Hematopoietic multipotent progenitor cell treated with erythropoietin and hydrocortisone succinate and interleukin-3 and kit ligand, for 17 days (in vitro differentiated cells): ENCODE data around the gene REC8.
"Not testable (repeated sequence)": the region's sequence is repeated elsewhere in the genome, so short reads cannot be mapped to it uniquely, and the experiment has no call there.

Experiments used
- DNase-seq: peaks from one replicate; pipeline ENCODE4 v3.0.0-alpha.2; 2015; ENCODE audit warnings: low spot score

REC8 gene

GRCh38 chr14:24183014-24183481, 11.2 kb downstream of the REC8 start:
- DNase-seq: no peak

DNA sequence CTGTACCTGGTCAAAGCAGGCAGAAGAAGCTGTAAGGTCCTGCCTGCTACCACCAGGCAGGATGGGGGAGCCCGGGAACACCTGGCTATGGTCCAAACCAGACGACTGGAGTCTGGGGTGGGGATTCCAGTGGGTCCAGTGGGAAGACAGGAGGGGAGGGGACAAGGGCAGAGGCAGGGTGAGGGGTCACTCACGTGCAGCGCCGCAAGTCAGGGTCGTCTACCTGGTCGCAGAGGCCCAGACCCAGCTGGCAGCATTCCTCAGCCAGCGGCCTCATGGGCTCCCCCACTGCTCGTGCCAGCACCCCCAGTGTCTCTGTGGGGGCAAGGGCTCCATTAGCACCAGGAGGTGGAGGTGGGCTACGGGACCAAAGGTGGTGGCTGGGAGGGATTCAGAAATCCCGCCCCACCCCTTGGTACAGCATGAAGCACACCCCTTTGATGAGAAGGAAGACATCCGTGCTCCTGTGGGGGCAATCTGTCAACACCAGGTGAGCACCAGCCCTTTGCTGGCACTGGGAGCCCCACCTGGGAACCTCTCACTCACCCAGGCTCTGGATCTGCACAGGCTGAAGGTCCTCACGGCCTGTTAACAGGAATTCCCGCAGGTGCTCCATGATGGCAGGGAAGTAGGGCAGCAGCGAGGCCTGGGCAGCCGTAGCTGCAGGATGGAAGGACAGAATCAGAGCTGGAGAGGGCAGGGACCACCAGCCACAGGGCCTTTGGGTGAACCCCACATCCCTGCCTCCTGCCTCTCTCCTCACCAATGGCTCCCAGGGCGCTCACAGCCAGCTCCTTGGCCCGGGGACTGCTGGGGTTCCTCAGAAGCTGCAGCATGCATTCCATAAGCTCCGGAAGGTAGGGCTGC, 12.5 kb downstream of the REC8 start:
- no peak for DNase-seq

DNA sequence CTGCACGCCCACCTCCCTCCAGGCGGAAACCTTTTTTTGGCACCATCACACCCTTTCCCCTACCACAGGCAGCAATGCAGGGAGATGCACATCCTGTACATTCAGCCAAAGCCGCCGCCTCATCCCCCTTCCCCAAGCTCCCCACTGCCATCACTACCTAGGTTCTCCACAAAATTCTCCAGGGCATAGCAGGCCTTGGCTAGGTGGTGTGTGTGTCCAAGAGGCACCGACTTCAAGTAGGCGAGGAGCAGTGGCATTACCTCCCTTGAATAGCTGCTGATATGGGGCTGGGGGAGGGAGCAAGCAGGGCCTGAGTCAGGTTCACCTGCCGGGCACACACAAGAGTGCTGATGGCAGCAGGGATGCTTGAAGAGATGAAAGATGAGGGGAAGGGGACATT, 13.1 kb downstream of the REC8 start:
- no peak for DNase-seq

DNA sequence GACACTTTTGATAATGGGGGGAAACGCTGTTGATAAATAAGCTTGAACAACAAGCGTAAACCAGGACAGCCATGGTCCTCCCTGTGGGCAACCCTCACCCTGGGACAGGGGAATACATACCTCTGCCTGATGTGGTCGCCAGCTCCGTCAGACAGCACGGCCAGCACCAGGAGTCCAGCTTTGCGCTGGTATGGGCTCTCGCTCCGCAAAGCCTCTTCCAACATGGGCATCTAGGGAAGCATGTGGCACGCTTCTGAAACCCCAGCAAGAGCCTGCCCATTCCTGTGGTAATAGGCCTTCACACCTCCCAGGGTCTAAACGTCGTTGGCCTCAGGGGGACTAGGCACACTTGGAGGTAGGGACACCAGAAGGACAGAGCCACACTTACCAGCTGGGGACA, 13.9 kb downstream of the REC8 start:
- DNase-seq: no peak

- DNase-seq: no peak
Observed at GRCh38 chr14:24186831-24187538, 15.1 kb downstream of the REC8 start.

DNA sequence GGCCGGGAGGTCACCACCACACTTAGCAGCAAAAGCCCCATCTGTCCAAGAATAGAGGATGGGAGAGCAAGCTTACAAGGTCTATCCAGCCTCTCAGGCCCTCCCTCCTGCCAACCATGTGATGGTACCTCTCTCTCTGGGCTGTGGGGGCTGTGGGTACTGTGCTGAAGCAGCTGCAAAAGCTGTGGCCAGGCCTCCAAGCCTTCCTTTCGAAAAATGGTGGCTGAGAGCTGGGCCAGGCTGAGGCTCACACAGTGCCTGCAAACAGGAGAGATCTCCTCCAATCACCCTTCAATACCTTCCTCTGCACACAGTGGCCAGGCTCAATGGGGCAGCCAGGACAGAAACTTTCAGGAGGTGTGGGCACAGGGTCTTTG, 15.6 kb downstream of the REC8 start:
- no peak for DNase-seq

- peak; percentile 78 for DNase-seq
Observed at GRCh38 chr14:24188251-24189058, 16.6 kb downstream of the REC8 start, which contains the start of gene IPO4. Gene IPO4, minus strand, starts transcription at chr14:24188816. Its CDS starts 29 bp downstream, at chr14:24188787.

GRCh38 chr14:24189059-24189375, 17.1 kb downstream of the REC8 start:
- no peak for DNase-seq

GRCh38 chr14:24189460-24189859, 17.6 kb downstream of the REC8 start:
- DNase-seq: no peak

DNA sequence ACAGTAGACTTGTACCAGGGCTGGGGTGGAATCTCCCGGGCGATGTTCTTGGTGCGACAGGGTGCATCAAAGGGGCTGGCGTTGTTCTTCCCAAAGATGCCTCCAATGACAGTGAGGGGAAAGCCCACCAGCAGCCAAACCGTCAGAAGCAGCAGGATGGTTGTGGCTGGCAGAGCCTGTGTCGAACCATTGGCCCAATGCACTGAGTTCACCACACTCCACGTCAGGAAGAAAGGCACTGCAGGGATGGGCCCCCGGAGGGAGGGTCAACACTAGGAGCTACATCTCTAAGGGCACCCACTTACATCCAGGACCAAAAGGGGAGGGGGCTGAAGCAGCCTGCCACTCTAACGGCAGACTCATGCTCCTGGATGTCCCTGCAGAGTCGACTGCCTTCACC, 18.5 kb downstream of the REC8 start:
- no peak for DNase-seq

DNA sequence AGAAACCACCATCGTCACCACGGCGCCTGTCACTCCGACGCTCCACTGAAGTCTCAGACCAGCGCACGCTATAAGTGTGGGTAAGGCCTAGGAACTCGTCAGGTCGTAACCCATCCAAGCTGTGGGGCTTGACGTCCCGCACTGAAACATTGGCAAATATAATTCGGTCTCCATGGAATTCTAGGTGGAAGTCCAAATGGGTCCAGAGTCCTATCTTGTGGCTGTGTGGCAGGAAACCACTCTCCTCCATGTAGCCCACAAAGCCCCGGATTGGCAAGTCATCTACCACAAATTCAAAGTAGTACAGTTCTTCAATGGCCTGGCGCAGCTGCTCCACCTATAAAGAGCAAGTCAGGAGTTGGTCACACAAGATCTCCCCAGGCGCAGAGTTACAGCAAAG, 21.1 kb downstream of the REC8 start:
- DNase-seq: no peak

DNA sequence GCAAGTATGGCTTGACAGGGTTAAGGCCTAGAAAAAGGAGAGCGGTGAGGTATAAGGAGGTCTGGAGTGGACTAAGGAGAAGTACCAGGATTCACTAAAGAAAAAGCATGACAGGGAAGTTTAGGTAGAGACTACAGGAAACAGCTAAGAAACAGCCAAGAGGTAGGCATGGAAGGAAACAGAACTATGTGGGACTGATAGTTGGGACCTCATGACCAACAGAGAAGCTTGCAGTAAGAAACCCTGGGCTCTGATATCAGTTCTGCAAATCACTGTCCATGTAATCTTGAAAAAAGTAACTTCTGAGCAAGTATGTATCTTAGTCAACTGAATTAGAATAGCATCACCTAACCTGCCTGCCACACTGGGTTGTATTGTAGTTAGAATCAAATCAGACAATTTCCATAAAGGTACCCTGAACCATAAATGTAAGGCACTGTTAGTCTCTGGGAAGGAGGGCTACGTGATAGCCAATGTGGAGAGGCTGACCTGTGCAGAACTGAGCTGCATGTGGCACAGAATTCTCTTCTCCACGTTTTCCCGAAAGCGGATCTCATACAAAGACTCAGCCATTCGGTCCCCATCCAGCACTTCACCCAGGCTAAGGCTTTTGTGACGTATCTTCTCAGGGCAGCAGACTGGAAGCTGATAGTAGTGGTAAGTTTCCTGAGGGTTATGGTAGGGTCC, 22.4 kb downstream of the REC8 start:
- DNase-seq: no peak

GRCh38 chr14:24194873-24195185, 22.9 kb downstream of the REC8 start:
- no peak for DNase-seq

DNA sequence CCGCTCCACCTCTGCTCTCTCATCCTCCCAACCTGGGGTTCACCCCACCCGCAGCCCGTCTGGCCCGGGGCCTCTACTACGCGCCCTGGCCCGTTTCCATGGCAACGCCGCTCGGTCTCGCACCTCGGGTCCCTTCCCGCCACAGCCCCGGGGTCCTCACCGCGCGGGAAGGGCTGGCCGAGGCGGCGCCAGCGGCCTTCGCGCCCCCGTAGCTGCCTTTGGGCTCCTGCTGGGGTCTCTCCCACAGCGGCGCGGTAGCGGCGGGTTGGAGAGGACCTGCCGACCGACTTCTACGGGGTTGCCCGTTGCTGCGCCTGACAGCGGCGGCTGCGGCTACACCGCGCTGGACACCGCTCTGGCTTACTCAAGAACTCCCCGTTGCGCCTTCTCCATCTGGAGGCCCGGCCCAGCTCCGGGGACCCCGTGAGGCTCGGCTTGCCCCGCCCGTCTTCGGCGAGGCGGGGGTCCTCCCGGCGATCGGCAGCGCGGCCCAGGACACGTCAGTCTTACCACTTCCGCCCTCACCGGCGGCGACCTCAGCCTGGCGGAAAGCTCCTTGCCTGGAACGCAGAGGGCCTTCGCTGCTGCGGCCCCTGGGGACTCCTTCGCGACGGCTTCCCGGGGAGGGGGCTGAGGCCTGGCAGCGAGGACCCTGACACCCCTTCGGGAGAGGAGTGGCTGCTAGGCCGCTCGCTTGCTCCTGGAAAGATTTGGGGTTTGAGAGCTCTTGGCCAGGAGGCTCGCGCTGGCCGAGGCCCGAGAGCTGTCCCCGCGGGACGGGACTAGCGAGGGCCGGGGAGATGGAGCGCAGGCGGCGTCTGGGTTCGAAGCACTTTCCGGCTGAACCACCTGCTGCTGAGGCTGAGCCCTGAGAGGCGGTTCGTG, 23.5 kb downstream of the REC8 start, which contains the start of gene TM9SF1:
Gene TM9SF1 (minus strand): TSS at position 256 of the 885 bp plus-strand sequence. CDS start 422 bp downstream, outside the sequence.
- DNase-seq: peak; percentile 77

DNA sequence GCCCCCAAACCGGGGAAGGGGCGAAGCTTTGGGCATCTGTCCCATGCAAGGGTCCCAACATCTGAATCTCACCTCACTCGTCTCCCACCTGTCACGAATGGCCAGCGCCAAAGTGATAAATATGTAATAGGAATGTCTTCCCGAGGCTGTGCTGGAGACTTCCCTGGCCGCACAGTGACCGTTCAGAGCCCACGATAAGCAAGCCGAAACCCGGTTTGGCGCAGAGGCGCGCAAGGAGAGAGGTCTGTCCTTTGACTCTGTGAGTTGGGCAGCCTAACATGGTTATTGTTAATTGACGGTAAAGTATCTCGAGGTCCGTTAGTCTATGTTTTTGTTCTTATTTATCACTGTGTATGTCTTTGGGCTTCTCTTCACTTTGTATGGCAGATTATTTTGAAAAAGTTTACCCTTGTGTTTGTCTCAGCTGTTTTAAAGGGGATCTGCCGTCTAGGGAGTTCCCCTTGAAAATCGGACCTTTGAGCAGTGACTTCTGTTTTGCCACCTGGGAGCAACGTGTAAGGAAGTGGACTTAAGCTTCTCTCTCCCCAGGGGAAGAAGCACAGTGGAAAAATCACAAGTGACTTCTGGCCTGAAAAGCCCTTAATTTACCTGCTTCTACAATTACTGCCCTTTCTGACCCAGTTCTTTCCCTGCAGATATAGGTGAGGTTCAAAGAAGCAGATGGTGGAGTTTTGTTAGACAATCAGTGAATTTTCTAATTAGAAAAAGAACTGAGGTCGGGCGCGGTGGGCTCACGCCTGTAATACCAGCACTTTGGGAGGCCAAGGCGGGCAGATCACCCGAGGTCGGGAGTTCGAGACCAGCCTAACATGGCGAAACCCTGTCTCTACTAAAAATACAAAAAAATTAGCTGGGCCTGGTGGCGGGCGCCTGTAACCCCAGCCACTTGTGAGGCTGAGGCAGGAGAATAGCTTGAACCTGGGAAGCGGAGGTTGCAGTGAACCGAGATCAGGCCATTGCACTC, 24.5 kb downstream of the REC8 start:
- peak; percentile 34 for DNase-seq

- DNase-seq: no peak
Observed at GRCh38 chr14:24197056-24197450, 25.2 kb downstream of the REC8 start.

DNA sequence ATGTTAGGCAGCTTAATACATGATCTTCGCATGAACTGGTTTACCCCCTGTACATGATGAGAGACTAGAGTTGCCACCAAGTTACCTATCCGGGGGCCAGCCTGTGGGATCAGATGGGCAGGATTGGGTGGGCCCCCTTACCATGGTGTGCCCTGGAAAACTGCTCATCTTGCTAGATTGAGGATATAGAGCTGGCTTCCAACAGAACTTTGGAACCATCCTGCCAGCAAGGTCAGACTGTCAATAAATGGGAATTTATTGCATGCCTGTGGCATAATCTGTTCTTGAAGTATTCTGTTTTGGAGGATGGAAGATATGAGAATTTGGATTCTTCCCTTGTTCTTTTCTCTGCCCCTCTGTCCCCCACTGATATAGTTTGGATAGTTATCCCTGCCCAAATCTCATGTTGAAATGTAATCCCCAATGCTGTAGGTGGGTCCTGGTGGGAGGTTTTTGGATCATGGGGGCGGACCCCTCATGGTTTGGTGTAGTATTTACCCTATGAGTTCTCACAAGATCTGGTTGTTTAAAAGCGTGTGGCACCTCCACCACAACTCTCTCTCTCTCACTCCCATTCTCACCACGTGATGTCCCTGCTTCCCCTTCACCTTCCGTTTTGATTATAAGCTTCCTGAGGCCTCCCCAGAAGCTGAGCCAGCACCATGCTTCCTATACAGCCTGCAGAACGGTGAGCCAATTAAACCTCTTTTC, 27.1 kb downstream of the REC8 start:
- DNase-seq: no peak

- not testable (repeated sequence) for DNase-seq
Observed at GRCh38 chr14:24202538-24202937, 30.7 kb downstream of the REC8 start.

DNA sequence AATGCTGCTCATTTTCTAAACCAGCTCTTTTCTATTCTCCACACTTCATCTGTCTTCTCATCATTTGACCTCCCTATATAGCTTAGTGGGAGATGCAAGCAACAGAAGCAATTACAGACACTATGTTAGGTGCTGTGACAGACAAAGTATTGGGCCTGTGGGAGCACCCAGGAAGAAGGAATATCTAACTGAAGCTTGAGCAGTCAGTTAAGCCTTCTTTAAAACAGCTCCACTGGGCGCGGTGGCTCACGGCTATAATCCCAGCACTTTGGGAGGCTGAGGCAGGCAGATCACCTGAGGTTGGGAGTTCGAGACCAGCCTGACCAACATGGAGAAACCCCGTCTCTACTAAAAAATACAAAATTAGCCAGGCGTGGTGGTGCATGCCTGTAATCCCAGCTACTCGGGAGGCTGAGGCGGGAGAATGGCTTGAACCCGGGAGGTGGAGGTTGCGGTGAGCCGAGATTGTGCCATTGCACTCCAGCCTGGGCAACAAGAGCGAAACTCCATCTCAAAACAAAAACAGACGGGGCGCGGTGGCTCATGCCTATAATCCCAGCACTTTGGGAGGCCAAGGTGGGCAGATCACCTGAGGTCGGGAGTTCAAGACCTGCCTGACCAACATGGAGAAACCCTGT, 31.5 kb downstream of the REC8 start:
- DNase-seq: not testable (repeated sequence)
